GM12872 (cell line): ENCODE results near the gene ZFP36L2.

Experiments
- CTCF ChIP-seq: IDR thresholded peaks from 3 replicates; pipeline ENCODE4 v1.5.1; 2011; ENCODE audit warnings: low read depth, mild to moderate bottlenecking, low read length, moderate library complexity; ENCODE audit not compliant: insufficient read depth

ZFP36L2 gene

GRCh38 chr2:43178602-43179542 is 47.5 kb downstream of the ZFP36L2 start:
- no peak for TF ChIP-seq CTCF

- TF ChIP-seq CTCF, result no peak
Measured at GRCh38 chr2:43178055-43178598, 48.3 kb downstream of the ZFP36L2 start.

- no peak for TF ChIP-seq CTCF
Measured at GRCh38 chr2:43176449-43176848, 50.0 kb downstream of the ZFP36L2 start.

GRCh38 chr2:43175876-43176275 is 50.5 kb downstream of the ZFP36L2 start:
- TF ChIP-seq CTCF, result no peak

- TF ChIP-seq CTCF, result no peak
Measured at GRCh38 chr2:43175020-43175441, 51.4 kb downstream of the ZFP36L2 start.

GRCh38 chr2:43174368-43174916 is 52.0 kb downstream of the ZFP36L2 start:
- TF ChIP-seq CTCF, result no peak
